Caco-2 (cell line): ENCODE measurements around the gene NRXN2. TPM values are rescaled to one million over a fixed set of nuclear protein-coding genes. Genes with fewer than 3 reads are reported as not detected.
"Not testable (repeated sequence)": the region's sequence is repeated elsewhere in the genome, so short reads cannot be mapped to it uniquely, and the experiment has no call there.

ENCODE experiments used
- BruUV-seq: library from RNA; stranded (reverse); fragments of 400-500 nt; replicated peaks from 2 replicates; lab custom pipeline; 2021; lab: Mats Ljungman, UMichigan
- CTCF ChIA-PET: fragments of 300-600 bp; sonication (Branson Sonifier 250); formaldehyde crosslinking; loops from one replicate; lab custom pipeline; 2022; ENCODE audit warnings: antibody characterized with exemption; lab: Charles Lee
- POLR2A ChIA-PET: fragments of 300-600 bp; sonication (Branson Sonifier 250); formaldehyde crosslinking; loops from one replicate; lab custom pipeline; 2022; ENCODE audit warnings: antibody characterized with exemption; lab: Charles Lee
- DNase-seq, 2 experiments: peaks; one replicate each; pipeline versions ENCODE4 v3.0.0 to v3.0.0-alpha.2; 2020 to 2022
- H3K27me3 ChIP-seq: replicated peaks from 2 replicates; pipeline ENCODE4 v1.6.0; 2011; ENCODE audit warnings: low read length; ENCODE audit not compliant: control insufficient read depth, insufficient read depth
- H3K36me3 ChIP-seq: 2 replicates; pipeline ENCODE4 v1.5.1; 2011; ENCODE audit warnings: low read length; ENCODE audit not compliant: control insufficient read depth, insufficient read depth
- H3K4me1 ChIP-seq: fragments of 250-450 bp; sonication (Bioruptor Pico); 2 replicates; pipeline ENCODE4 v1.5.1; 2020; ENCODE audit warnings: mild to moderate bottlenecking
- H3K4me3 ChIP-seq: 2 replicates; pipeline ENCODE4 v1.5.1; 2011; ENCODE audit warnings: low read depth, mild to moderate bottlenecking, control low read depth, low read length
- H3K9me3 ChIP-seq: fragments of 250-450 bp; sonication (Bioruptor Pico); 2 replicates; pipeline ENCODE4 v1.5.1; 2020; ENCODE audit warnings: mild to moderate bottlenecking, moderate library complexity
- H3K27ac Mint-ChIP-seq: one replicate; pipeline ENCODE4 v1.8.0; 2022; ENCODE audit warnings: mixed read lengths; ENCODE audit not compliant: unreplicated experiment
- H3K27me3 Mint-ChIP-seq: one replicate; pipeline ENCODE4 v1.8.0; 2022; ENCODE audit warnings: mixed read lengths; ENCODE audit not compliant: insufficient read depth, unreplicated experiment
- H3K36me3 Mint-ChIP-seq: one replicate; pipeline ENCODE4 v1.8.0; 2022; ENCODE audit warnings: mild to moderate bottlenecking, mixed read lengths; ENCODE audit not compliant: insufficient read depth, unreplicated experiment
- H3K4me1 Mint-ChIP-seq: one replicate; pipeline ENCODE4 v1.8.0; 2022; ENCODE audit warnings: low read depth, mixed read lengths; ENCODE audit not compliant: unreplicated experiment
- H3K4me3 Mint-ChIP-seq: one replicate; pipeline ENCODE4 v1.8.0; 2022; ENCODE audit warnings: mild to moderate bottlenecking, moderate library complexity, mixed read lengths; ENCODE audit not compliant: unreplicated experiment
- H3K9me3 Mint-ChIP-seq: one replicate; pipeline ENCODE4 v1.8.0; 2022; ENCODE audit warnings: mixed read lengths; ENCODE audit not compliant: unreplicated experiment
- intact Hi-C: fragments of 100-400 bp; cut with micrococcal nuclease; formaldehyde crosslinking; loops from one replicate; pipeline ENCODE4 v1.10.0; 2022; ENCODE audit not compliant: unreplicated experiment
- total RNA-seq: library from RNA; stranded (reverse); gene quantifications from 2 replicates; pipeline ENCODE4 v1.2.3, GENCODE V29; 2022
- TF ChIP-seq, protein P1 (sequence below), 2 experiments: fragments of 200-600 bp in 1 of 2; IDR thresholded peaks; 1 replicate in 1 of 2; 2 replicates in 1 of 2; pipeline versions ENCODE4 v1.5.1 to v1.8.0; 2011 to 2022; ENCODE audit warnings: antibody characterized with exemption in 1 of 2, control low read depth in 1 of 2, inconsistent platforms in 1 of 2, low read depth in 1 of 2, low read length in 1 of 2, mild to moderate bottlenecking in 1 of 2, moderate library complexity in 1 of 2; ENCODE audit not compliant: insufficient read depth in 1 of 2, severe bottlenecking in 1 of 2, unreplicated experiment in 1 of 2

The NRXN2 gene
- total RNA-seq, 1 experiment from 2014 or later, result 7.6 TPM

DNA sequence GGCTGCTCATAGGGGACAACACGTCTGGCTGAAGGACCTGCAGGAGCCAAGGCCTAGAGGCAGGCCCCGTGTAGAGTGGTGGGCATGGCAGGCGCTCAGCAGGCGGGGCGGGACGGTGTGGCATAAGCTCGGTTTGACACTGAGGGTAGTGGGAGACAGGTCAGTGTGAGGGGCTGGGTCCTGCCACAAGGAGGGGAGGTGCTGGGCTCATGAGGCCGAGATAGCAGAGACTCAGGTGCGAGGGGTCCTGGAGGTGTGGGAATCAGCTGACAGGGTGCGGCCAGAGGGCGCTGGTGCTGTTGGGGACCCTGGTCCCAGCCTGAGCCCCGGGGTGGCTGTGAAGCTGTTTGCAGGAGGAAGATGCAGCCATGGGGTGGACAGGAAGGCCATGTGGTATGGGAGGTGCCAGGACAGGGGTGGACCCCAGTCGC lies 125.3 kb downstream of the NRXN2 start:
- intact Hi-C loops, result no loop called here
- TF ChIP-seq, protein P1, sequence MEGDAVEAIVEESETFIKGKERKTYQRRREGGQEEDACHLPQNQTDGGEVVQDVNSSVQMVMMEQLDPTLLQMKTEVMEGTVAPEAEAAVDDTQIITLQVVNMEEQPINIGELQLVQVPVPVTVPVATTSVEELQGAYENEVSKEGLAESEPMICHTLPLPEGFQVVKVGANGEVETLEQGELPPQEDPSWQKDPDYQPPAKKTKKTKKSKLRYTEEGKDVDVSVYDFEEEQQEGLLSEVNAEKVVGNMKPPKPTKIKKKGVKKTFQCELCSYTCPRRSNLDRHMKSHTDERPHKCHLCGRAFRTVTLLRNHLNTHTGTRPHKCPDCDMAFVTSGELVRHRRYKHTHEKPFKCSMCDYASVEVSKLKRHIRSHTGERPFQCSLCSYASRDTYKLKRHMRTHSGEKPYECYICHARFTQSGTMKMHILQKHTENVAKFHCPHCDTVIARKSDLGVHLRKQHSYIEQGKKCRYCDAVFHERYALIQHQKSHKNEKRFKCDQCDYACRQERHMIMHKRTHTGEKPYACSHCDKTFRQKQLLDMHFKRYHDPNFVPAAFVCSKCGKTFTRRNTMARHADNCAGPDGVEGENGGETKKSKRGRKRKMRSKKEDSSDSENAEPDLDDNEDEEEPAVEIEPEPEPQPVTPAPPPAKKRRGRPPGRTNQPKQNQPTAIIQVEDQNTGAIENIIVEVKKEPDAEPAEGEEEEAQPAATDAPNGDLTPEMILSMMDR (IDR thresholded peaks at IDR 0.05; ENCODE audit: insufficient read depth in 1 of 2, low read depth in 1 of 2, low read length in 1 of 2, severe bottlenecking in 1 of 2, unreplicated experiment in 1 of 2), result no peak
- Histone ChIP-seq H3K4me3 (no peak overlapping the region), H3K36me3 (no peaks in the 10 kb centered on the region), H3K9me3 (no peaks in the 10 kb centered on the region), H3K27me3 (no peaks in the 10 kb centered on the region), H3K4me1 (no peaks in the 10 kb centered on the region)
- no peaks in the 10 kb centered on the region for H3K27me3 Mint-ChIP-seq
- BruUV-seq, result no TSS peak
- no peak overlapping the region for H3K4me3 Mint-ChIP-seq
- CTCF ChIA-PET, result no interaction called here
- DNase-seq, result no peak
- POLR2A ChIA-PET, result no interaction called here
- H3K27ac Mint-ChIP-seq, result no peak overlapping the region
- no peaks in the 10 kb centered on the region for H3K9me3 Mint-ChIP-seq
- H3K4me1 Mint-ChIP-seq, result no peaks in the 10 kb centered on the region
- H3K36me3 Mint-ChIP-seq, result peaks cover 5% of the 10 kb centered on the region

DNA sequence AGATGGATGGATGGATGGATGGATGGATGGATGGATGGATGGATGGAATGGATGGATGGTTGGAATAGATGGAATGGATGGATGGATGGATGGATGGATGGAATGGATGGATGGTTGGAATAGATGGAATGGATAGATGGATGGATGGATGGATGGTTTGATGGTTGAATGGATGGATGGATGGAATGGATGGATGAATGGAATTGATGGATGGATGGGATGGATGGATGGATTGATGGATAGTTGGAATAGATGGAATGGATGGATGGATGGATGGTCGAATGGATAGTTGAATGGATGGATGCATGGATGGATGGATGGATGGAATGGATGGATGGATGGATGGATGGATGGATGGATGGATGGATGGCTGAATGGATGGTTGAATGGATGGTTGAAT lies 127.1 kb downstream of the NRXN2 start:
- BruUV-seq, H3K4me1 Mint-ChIP-seq, CTCF ChIA-PET, POLR2A ChIA-PET, H3K9me3 ChIP-seq, H3K4me3 ChIP-seq, H3K4me3 Mint-ChIP-seq, H3K27ac Mint-ChIP-seq, H3K4me1 ChIP-seq, H3K36me3 Mint-ChIP-seq, H3K9me3 Mint-ChIP-seq, intact Hi-C loops, DNase-seq, H3K36me3 ChIP-seq, H3K27me3 ChIP-seq, H3K27me3 Mint-ChIP-seq: not testable (repeated sequence)

DNA sequence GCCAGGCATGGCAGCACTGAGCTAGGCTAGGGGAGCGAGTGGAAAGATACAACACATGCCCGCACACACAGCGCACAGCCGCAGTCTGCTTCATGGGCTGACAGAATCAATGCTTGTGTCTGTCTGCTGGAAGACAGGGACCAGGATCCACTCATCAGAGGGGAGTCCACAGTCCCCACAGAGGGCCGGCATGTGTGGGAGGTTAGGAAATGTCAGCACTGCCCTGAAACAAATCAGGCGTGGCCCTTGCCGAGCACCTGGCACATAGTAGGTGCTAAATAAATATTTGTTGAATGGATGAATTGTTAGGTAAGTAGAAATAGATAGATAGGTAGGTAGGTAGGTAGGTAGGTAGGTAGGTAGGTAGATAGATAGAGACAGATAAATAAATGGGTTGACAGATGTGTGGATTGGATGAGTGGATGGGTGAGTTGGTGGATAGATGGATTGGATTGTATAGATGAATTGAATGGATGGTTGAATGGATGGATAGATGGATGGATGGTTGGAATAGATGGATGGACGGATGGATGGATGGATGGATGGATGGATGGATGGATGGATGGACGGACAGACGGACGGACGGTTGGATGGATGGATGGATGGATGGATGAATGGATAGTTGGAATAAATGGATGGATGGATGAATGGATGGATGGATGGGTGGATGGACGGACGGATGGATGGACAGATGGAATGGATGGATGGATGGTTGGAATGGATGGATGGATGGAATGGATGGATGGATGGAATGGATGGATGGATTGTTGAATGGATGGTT lies 128.6 kb downstream of the NRXN2 start:
- Mint-ChIP-seq H3K4me1 (no peaks in the 10 kb centered on the region), H3K27me3 (no peaks in the 10 kb centered on the region), H3K9me3 (peaks cover 5% of the 10 kb centered on the region), H3K36me3 (no peaks in the 10 kb centered on the region), H3K27ac (no peak overlapping the region), H3K4me3 (no peak overlapping the region)
- POLR2A ChIA-PET, result no interaction called here
- Histone ChIP-seq H3K27me3 (no peaks in the 10 kb centered on the region), H3K9me3 (no peaks in the 10 kb centered on the region), H3K4me3 (no peak overlapping the region), H3K36me3 (no peaks in the 10 kb centered on the region), H3K4me1 (peaks cover 5% of the 10 kb centered on the region)
- DNase-seq, result no peak
- intact Hi-C loops, result no loop called here
- TF ChIP-seq, protein P1 (IDR thresholded peaks at IDR 0.05; ENCODE audit: insufficient read depth in 1 of 2, low read depth in 1 of 2, low read length in 1 of 2, severe bottlenecking in 1 of 2, unreplicated experiment in 1 of 2), result no peak
- CTCF ChIA-PET, result no interaction called here
- no TSS peak for BruUV-seq
